PC-9 (cell line): ENCODE measurements around the gene TNIK. TPM values are rescaled to one million over a fixed set of nuclear protein-coding genes. Genes with fewer than 3 reads are reported as not detected.

Experiments used
- BruUV-seq: library from RNA; stranded (reverse); fragments of 400-500 nt; replicated peaks from 2 replicates; lab custom pipeline; 2021; lab: Mats Ljungman, UMichigan
- CTCF ChIA-PET: fragments of 300-600 bp; sonication (Branson Sonifier 250); formaldehyde crosslinking; loops from one replicate; lab custom pipeline; 2022; ENCODE audit warnings: antibody characterized with exemption; lab: Charles Lee
- POLR2A ChIA-PET: fragments of 300-600 bp; sonication (Branson Sonifier 250); formaldehyde crosslinking; loops from one replicate; lab custom pipeline; 2022; ENCODE audit warnings: antibody characterized with exemption; ENCODE audit not compliant: unreplicated experiment; lab: Charles Lee
- DNase-seq, 2 experiments: peaks; one replicate each; pipeline versions ENCODE4 v3.0.0 to v3.0.0-alpha.2; 2015 to 2022; ENCODE audit warnings: mixed read lengths in 1 of 2
- H2AFZ ChIP-seq: fragments of 200-600 bp; sonication (generic); 2 replicates; pipeline ENCODE4 v1.8.1; 2017; ENCODE audit warnings: antibody characterized with exemption
- H3F3A ChIP-seq: fragments of 200-600 bp; sonication (generic); 2 replicates; pipeline ENCODE4 v1.8.1; 2017; ENCODE audit warnings: antibody characterized with exemption, mild to moderate bottlenecking, low read depth; ENCODE audit not compliant: insufficient read depth
- H3K27ac ChIP-seq: fragments of 200-600 bp; sonication (generic); 2 replicates; pipeline ENCODE4 v1.6.1; 2016; ENCODE audit warnings: mixed run types
- H3K27me3 ChIP-seq: fragments of 200-600 bp; sonication (generic); 2 replicates; pipeline ENCODE4 v1.6.1; 2016; ENCODE audit warnings: low read depth, mixed run types; ENCODE audit not compliant: insufficient read depth
- H3K36me3 ChIP-seq: fragments of 200-600 bp; sonication (generic); 2 replicates; pipeline ENCODE4 v1.6.1; 2016; ENCODE audit warnings: low read depth, mixed run types
- H3K4me1 ChIP-seq: fragments of 200-600 bp; sonication (generic); replicated peaks from 2 replicates; pipeline ENCODE4 v1.6.1; 2016; ENCODE audit warnings: mixed run types; ENCODE audit not compliant: insufficient read depth
- H3K4me2 ChIP-seq: fragments of 200-600 bp; sonication (generic); 2 replicates; pipeline ENCODE4 v1.6.1; 2017; ENCODE audit warnings: mixed run types
- H3K4me3 ChIP-seq: fragments of 200-600 bp; sonication (generic); 2 replicates; pipeline ENCODE4 v1.6.1; 2016; ENCODE audit warnings: mixed run types
- H3K79me2 ChIP-seq: fragments of 200-600 bp; sonication (generic); 2 replicates; pipeline ENCODE4 v1.6.1; 2017; ENCODE audit warnings: low read depth, mixed run types
- H3K9me2 ChIP-seq: fragments of 200-600 bp; sonication (generic); 2 replicates; pipeline ENCODE4 v1.8.1; 2017; ENCODE audit warnings: mild to moderate bottlenecking; ENCODE audit not compliant: insufficient read depth
- H3K9me3 ChIP-seq: fragments of 200-600 bp; sonication (generic); 2 replicates; pipeline ENCODE4 v1.8.1; 2016; ENCODE audit warnings: low read depth; ENCODE audit not compliant: insufficient read depth
- H4K20me1 ChIP-seq: fragments of 200-600 bp; sonication (generic); 2 replicates; pipeline ENCODE4 v1.8.1; 2017; ENCODE audit not compliant: insufficient read depth
- EZH2 ChIP-seq: fragments of 200-600 bp; sonication (generic); IDR thresholded peaks from 2 replicates; pipeline ENCODE4 v1.8.0; 2017; ENCODE audit warnings: antibody characterized with exemption, low read depth
- intact Hi-C: fragments of 100-400 bp; cut with micrococcal nuclease; formaldehyde crosslinking; loops from one replicate; pipeline ENCODE4 v1.10.0; 2022; ENCODE audit not compliant: unreplicated experiment
- total RNA-seq: library from RNA; stranded (reverse); gene quantifications from 2 replicates; pipeline ENCODE4 v1.2.3, GENCODE V29; 2021
- TF ChIP-seq, protein P1 (sequence below): fragments of 200-600 bp; sonication (generic); conservative IDR thresholded peaks from 2 replicates; pipeline ENCODE4 v1.6.1; 2017; ENCODE audit warnings: mixed run types, antibody characterized with exemption, mild to moderate bottlenecking, moderate library complexity

The TNIK gene
- total RNA-seq, 1 experiment from 2014 or later = 30.7 TPM

GRCh38 chr3:171177553-171177952 lies 282.7 kb downstream of the TNIK start:
- Histone ChIP-seq H3K9me3 (no peaks in the 10 kb centered on the region; the same call in 1 of the 2 replicates), H3K27me3 (no peaks in the 10 kb centered on the region), H3K36me3 (peaks cover 14% of the 10 kb centered on the region), H4K20me1 (no peaks in the 10 kb centered on the region), H2AFZ (no peak overlapping the region), H3K9me2 (no peaks in the 10 kb centered on the region), H3F3A (no peaks in the 10 kb centered on the region), H3K4me3 (no peak overlapping the region), H3K4me1 (peaks cover 7% of the 10 kb centered on the region), H3K79me2 (no peaks in the 10 kb centered on the region), H3K4me2 (no peak overlapping the region), H3K27ac (no peak overlapping the region)
- TF ChIP-seq, protein P1, sequence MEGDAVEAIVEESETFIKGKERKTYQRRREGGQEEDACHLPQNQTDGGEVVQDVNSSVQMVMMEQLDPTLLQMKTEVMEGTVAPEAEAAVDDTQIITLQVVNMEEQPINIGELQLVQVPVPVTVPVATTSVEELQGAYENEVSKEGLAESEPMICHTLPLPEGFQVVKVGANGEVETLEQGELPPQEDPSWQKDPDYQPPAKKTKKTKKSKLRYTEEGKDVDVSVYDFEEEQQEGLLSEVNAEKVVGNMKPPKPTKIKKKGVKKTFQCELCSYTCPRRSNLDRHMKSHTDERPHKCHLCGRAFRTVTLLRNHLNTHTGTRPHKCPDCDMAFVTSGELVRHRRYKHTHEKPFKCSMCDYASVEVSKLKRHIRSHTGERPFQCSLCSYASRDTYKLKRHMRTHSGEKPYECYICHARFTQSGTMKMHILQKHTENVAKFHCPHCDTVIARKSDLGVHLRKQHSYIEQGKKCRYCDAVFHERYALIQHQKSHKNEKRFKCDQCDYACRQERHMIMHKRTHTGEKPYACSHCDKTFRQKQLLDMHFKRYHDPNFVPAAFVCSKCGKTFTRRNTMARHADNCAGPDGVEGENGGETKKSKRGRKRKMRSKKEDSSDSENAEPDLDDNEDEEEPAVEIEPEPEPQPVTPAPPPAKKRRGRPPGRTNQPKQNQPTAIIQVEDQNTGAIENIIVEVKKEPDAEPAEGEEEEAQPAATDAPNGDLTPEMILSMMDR = no peak
- no peak for TF ChIP-seq EZH2
- ChIA-PET CTCF (no interaction called here), POLR2A (interaction anchor here (0.6 kb wide), 1 partner anchor 1208 kb away, joined by 7 read pairs; no protein-coding TSS in a partner anchor)
- intact Hi-C loops = no loop called here
- no peak for DNase-seq
- no TSS peak for BruUV-seq

DNA sequence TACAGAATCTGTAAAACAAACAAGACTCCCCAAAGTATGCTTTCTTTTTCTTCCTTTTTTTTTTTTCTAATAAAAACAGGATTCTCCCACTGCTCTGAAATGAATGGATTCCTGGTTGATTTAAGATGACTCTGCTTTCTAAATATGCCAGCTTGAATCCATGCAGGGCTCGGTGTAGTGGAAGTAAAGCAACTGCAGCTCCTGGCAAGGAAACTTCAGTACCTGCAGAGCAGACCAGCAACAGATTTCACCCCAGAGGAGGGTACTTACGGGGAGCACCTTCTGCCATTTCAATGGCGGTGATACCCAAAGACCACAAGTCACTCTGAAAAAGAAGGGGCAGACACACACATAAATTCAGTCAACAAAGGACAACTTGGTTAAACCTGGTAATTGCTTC lies 283.1 kb downstream of the TNIK start:
- Histone ChIP-seq H3K4me1 (peaks cover 7% of the 10 kb centered on the region), H3K36me3 (peaks cover 13% of the 10 kb centered on the region), H2AFZ (no peak overlapping the region), H3F3A (no peaks in the 10 kb centered on the region), H3K9me2 (no peaks in the 10 kb centered on the region), H3K27me3 (no peaks in the 10 kb centered on the region), H4K20me1 (no peaks in the 10 kb centered on the region), H3K9me3 (no peaks in the 10 kb centered on the region; the same call in 1 of the 2 replicates), H3K27ac (no peak overlapping the region), H3K4me2 (no peak overlapping the region), H3K4me3 (no peak overlapping the region), H3K79me2 (no peaks in the 10 kb centered on the region)
- no peak for TF ChIP-seq EZH2
- TF ChIP-seq, protein P1 = no peak
- ChIA-PET CTCF (no interaction called here), POLR2A (interaction anchor here (0.6 kb wide), 1 partner anchor 1209 kb away, joined by 7 read pairs; no protein-coding TSS in a partner anchor)
- BruUV-seq = no TSS peak
- intact Hi-C loops = no loop called here
- DNase-seq = no peak

DNA sequence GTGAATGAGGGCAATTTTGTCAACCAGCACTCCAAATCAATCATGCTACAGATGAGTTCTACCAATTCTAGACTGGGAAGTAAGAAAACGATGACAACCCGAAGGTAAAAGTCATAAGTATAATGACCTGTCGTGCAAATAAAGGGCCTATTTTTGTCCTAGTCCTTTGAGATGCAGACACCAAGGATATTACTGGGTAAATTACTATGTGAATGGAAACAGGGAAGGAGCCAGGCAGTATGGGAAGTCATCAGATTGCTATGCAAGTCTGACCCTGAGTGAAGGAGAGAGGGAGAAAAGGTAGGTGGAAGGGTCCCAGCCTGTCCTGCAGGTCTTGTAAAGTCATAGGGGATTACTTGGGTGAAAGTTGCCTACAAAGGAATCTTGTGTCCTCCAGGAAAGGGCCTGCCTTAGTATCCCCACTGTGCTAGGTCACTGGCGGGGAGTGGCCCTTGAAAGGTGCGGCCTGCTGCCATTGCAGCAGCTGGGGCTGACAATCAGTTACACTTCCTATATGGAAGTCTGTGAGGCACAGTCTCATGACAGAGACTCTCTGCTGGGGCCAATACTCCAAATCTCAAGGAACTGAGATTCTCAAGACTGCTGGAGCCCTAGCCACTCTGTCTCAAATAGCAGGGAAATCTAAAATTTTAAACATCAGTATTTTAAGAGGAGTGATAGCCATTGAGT lies 283.8 kb downstream of the TNIK start:
- Histone ChIP-seq H3K79me2 (no peaks in the 10 kb centered on the region), H3K27me3 (no peaks in the 10 kb centered on the region), H3K4me1 (peaks cover 7% of the 10 kb centered on the region), H3K27ac (no peak overlapping the region), H3K9me2 (no peaks in the 10 kb centered on the region), H3F3A (no peaks in the 10 kb centered on the region), H3K4me2 (no peak overlapping the region), H3K9me3 (no peaks in the 10 kb centered on the region; the same call in 1 of the 2 replicates), H3K36me3 (peaks cover 13% of the 10 kb centered on the region), H3K4me3 (no peak overlapping the region), H4K20me1 (no peaks in the 10 kb centered on the region), H2AFZ (no peak overlapping the region)
- POLR2A ChIA-PET = no interaction called here
- CTCF ChIA-PET = no interaction called here
- DNase-seq = no peak
- intact Hi-C loops = no loop called here
- TF ChIP-seq, protein P1 = no peak
- no peak for TF ChIP-seq EZH2
- no TSS peak for BruUV-seq
